HepG2 (cell line): ENCODE results near the gene PHKB. TPM values are rescaled to one million over a fixed set of nuclear protein-coding genes. Genes with fewer than 3 reads are reported as not detected.

Source experiments
- ATAC-seq: fragments of 200-7000 bp; cut with Tn5 transposase; 3 replicates; pipeline ENCODE4 v1.9.1; 2020; ENCODE audit warnings: mild to moderate bottlenecking, moderate library complexity
- BruUV-seq: library from RNA; stranded (reverse); fragments of 400-500 nt; replicated peaks from 2 replicates; lab custom pipeline; 2021; lab: Mats Ljungman, UMichigan
- CTCF ChIA-PET: fragments of 300-600 bp; formaldehyde crosslinking; extraction: SDS; loops from one replicate; lab custom pipeline; 2021; ENCODE audit warnings: low total read pairs, inconsistent platforms, low intra/inter-chr PET ratio; lab: Yijun Ruan, JAX
- POLR2A ChIA-PET: fragments of 350-600 bp; sonication (Branson Sonifier 250); formaldehyde crosslinking; loops from one replicate; lab custom pipeline; 2020; ENCODE audit warnings: antibody characterized with exemption, inconsistent platforms; lab: Yijun Ruan, JAX
- DNase-seq: peaks from one replicate; pipeline ENCODE4 v3.0.0-alpha.2; 2015; ENCODE audit warnings: low spot score
- FAIRE-seq: peaks from 3 replicates; lab custom pipeline; 2011; peaks lifted over from hg19 to GRCh38; lab: Jason Lieb, UNC
- H2AFZ ChIP-seq: one replicate; pipeline ENCODE4 v1.6.1; 2011; ENCODE audit warnings: low read length, inconsistent platforms
- H3K27ac ChIP-seq: fragments of 300-600 bp; 3 replicates; pipeline ENCODE4 v1.8.0; 2011; ENCODE audit warnings: mixed run types, mild to moderate bottlenecking, mixed read lengths, low read length, inconsistent platforms; ENCODE audit not compliant: insufficient read depth; ENCODE audit errors: extremely low read length
- H3K27me3 ChIP-seq, 2 experiments: fragments of 200-600 bp in 1 of 2; 2 replicates in 1 of 2; 3 replicates in 1 of 2; pipeline versions ENCODE4 v1.6.0 to v1.8.0; 2011; ENCODE audit warnings: low read length in 2 of 2, mild to moderate bottlenecking in 2 of 2, moderate library complexity in 2 of 2, inconsistent platforms in 1 of 2; ENCODE audit not compliant: insufficient read depth in 2 of 2, control insufficient read depth in 1 of 2
- H3K36me3 ChIP-seq, 2 experiments: fragments of 200-600 bp in 1 of 2; replicated peaks in 1 of 2; 2 replicates in 1 of 2; 3 replicates in 1 of 2; pipeline versions ENCODE4 v1.5.1 to v1.8.0; 2011; ENCODE audit warnings: low read length in 2 of 2, inconsistent platforms in 1 of 2; ENCODE audit not compliant: insufficient read depth in 2 of 2, control insufficient read depth in 1 of 2
- H3K4me1 ChIP-seq: 2 replicates; pipeline ENCODE4 v1.5.1; 2012; ENCODE audit warnings: low read length, inconsistent platforms; ENCODE audit not compliant: insufficient read depth
- H3K4me2 ChIP-seq: 2 replicates; pipeline ENCODE4 v1.6.0; 2011; ENCODE audit warnings: low read depth, low read length, inconsistent platforms
- H3K4me3 ChIP-seq, 3 experiments: fragments of 200-600 bp in 1 of 3; sonication (generic), shearing (Covaris generic) in 1 of 3; replicated peaks in 1 of 3; 2 replicates each; pipeline ENCODE4 v1.5.1; 2011 to 2016; ENCODE audit warnings: low read length in 3 of 3, inconsistent platforms in 2 of 3, low read depth in 2 of 3, mild to moderate bottlenecking in 2 of 3, control low read depth in 1 of 3, mixed read lengths in 1 of 3; ENCODE audit not compliant: insufficient read depth in 1 of 3
- H3K79me2 ChIP-seq: one replicate; pipeline ENCODE4 v1.6.1; 2011; ENCODE audit warnings: low read length, inconsistent platforms; ENCODE audit not compliant: insufficient read depth
- H3K9ac ChIP-seq: 2 replicates; pipeline ENCODE4 v1.6.0; 2011; ENCODE audit warnings: mild to moderate bottlenecking, low read depth, low read length, inconsistent platforms; ENCODE audit not compliant: insufficient read depth
- H3K9me3 ChIP-seq: 2 replicates; pipeline ENCODE4 v1.5.1; 2012; ENCODE audit warnings: mild to moderate bottlenecking, low read length
- H4K20me1 ChIP-seq: 2 replicates; pipeline ENCODE4 v1.6.0; 2011; ENCODE audit warnings: inconsistent platforms, mild to moderate bottlenecking, low read length, moderate library complexity; ENCODE audit not compliant: insufficient read depth
- ARNT ChIP-seq: fragments of 450-650 bp; IDR thresholded peaks from 2 replicates; pipeline ENCODE4 v1.6.1; 2017
- MAZ ChIP-seq, 2 experiments: sonication (generic) in 1 of 2; formaldehyde crosslinking in 1 of 2; IDR thresholded peaks; 2 replicates each; pipeline versions ENCODE4 v1.5.0 to v1.6.1; 2012 to 2020; ENCODE audit warnings: low read depth in 2 of 2, mild to moderate bottlenecking in 2 of 2, borderline replicate concordance in 1 of 2, improper control_type of control experiment in 1 of 2, low read length in 1 of 2, missing genetic modification reagents in 1 of 2, moderate library complexity in 1 of 2
- NKX3-1 ChIP-seq: sonication (generic); formaldehyde crosslinking; IDR thresholded peaks from 2 replicates; pipeline ENCODE4 v1.5.0; 2020; ENCODE audit warnings: missing genetic modification reagents
- PAWR ChIP-seq: sonication (generic); formaldehyde crosslinking; IDR thresholded peaks from 2 replicates; pipeline ENCODE4 v1.4.0; 2020; ENCODE audit warnings: missing genetic modification reagents, mild to moderate bottlenecking, borderline replicate concordance
- PHF8 ChIP-seq: sonication (generic); formaldehyde crosslinking; IDR thresholded peaks from 2 replicates; pipeline ENCODE4 v1.5.0; 2020; ENCODE audit warnings: missing genetic modification reagents
- SATB2 ChIP-seq: sonication (generic); formaldehyde crosslinking; IDR thresholded peaks from 2 replicates; pipeline ENCODE4 v1.5.0; 2020; ENCODE audit warnings: missing genetic modification reagents
- ZNF431 ChIP-seq: sonication (generic); formaldehyde crosslinking; IDR thresholded peaks from 2 replicates; pipeline ENCODE4 v1.9.0; 2022; ENCODE audit warnings: missing genetic modification reagents, low read depth, mild to moderate bottlenecking, borderline replicate concordance
- WGBS: methylation state at CpG from one replicate; pipeline ENCODE4 v1.1.6; 2017; ENCODE audit warnings: low lambda C conversion rate; 5-methylcytosine and 5-hydroxymethylcytosine counted together
- in situ Hi-C: cut with HindIII; loops from 2 replicates; pipeline ENCODE4 v1.10.0; 2017; ENCODE audit warnings: low pct_unique_long_range_greater_than_20kb; ENCODE audit not compliant: extremely low pct_ligation_motif_present
- intact Hi-C: fragments of 100-400 bp; cut with micrococcal nuclease; formaldehyde crosslinking; loops from one replicate; pipeline ENCODE4 v1.10.0; 2022; ENCODE audit not compliant: unreplicated experiment
- polyA plus RNA-seq, 8 experiments: library from polyadenylated mRNA; depleted of rRNA in 3 of 8; stranded (reverse) in 7 of 8; unstranded in 1 of 8; fragments of >200 nt; fragmentation: Illumina TruSeq in 4 of 8; extraction: Trizol in 4 of 8; gene quantifications; 2 replicates each; pipeline versions ENCODE4 v1.2.1 to v1.2.3, GENCODE V29; 2011 to 2016; ENCODE audit warnings: low read depth in 4 of 8, missing spikeins in 1 of 8, mixed read lengths in 1 of 8; ENCODE audit not compliant: insufficient read depth in 1 of 8
- total RNA-seq, 5 experiments: library from RNA; depleted of rRNA; stranded (reverse); fragments of >200 nt; fragmentation: Illumina TruSeq; extraction: Trizol; gene quantifications; 2 replicates each; pipeline ENCODE4 v1.2.3, GENCODE V29; 2016; ENCODE audit warnings: low read depth in 1 of 5
- TF ChIP-seq, protein P1 (sequence below): sonication (generic); formaldehyde crosslinking; IDR thresholded peaks from 2 replicates; pipeline ENCODE4 v1.8.1; 2023; ENCODE audit warnings: mild to moderate bottlenecking, missing genetic modification reagents, borderline replicate concordance

The PHKB gene
- total and polyA plus RNA-seq, 2 of the 13 experiments (the other 11 are each of a cell fraction or from before 2014, with no cell fraction given): 66.0 to 80.8 TPM

DNA sequence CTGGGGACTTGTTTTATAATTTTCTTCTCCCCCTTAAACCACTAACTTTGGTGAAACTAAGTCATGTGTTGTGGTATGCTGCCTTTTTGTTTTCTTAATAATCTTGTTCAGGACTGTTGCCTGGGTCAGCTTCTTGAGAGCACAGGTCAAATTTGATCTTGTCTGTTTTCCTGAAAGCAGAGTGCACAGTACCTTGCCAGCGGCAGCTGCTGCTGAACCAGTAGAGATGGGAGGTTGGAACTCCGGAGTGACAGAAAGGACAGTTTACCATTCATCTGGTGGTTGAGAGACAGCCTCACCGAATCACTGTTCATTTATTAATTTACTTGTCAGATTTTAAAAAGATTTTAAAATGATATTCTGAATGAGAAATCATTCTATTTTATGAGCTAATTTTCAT is 125.0 kb downstream of the PHKB start:
- Histone ChIP-seq H4K20me1 (no peaks in the 10 kb centered on the region), H3K9ac (no peak overlapping the region)
- TF ChIP-seq, protein P1, sequence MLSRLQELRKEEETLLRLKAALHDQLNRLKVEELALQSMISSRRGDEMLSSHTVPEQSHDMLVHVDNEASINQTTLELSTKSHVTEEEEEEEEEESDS (CRISPR knock-in tag): no peak
- TF ChIP-seq, all 625 proteins: peak for 0
- Histone ChIP-seq H3K27ac (no peak overlapping the region), H3K9me3 (no peaks in the 10 kb centered on the region), H3K79me2 (no peaks in the 10 kb centered on the region), H3K4me2 (no peak overlapping the region), H3K27me3 (no peaks in the 10 kb centered on the region), H3K4me1 (no peaks in the 10 kb centered on the region), H3K4me3 (no peak overlapping the region), H3K36me3 (peaks cover 10 to 27% of the 10 kb centered on the region in 2 experiments), H2AFZ (no peak overlapping the region)
- intact Hi-C loops (no loop called here), in situ Hi-C loops (no loop called here)
- no TSS peak for BruUV-seq
- POLR2A ChIA-PET: no interaction called here
- ATAC-seq (no peak), DNase-seq (no peak), FAIRE-seq (no peak)
- 94% methylated on average over 3 of the region's 3 CpGs for WGBS
- CTCF ChIA-PET: no interaction called here

DNA sequence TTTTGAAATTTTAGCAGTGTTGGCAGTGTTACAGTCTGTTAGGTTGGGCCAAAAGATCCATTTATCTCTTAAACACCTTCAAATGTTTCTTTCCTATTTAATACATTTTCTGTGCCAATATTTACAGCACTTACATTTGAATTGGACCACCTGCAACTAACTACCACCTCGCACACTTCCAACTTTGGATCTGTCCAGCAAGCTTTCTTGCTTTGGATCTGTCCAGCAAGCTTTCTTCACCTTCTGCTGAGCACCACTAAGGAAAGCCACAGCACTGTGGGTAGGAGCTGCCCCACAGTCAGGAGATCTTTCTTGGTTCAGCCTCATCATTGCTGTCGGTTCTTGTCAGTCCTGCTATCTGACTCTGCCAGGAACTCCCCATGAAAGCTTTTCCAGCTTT is 129.3 kb downstream of the PHKB start:
- intact Hi-C loops (no loop called here), in situ Hi-C loops (no loop called here)
- Histone ChIP-seq H3K27me3 (no peaks in the 10 kb centered on the region), H3K79me2 (no peaks in the 10 kb centered on the region), H3K4me3 (no peak overlapping the region), H2AFZ (no peak overlapping the region), H3K27ac (no peak overlapping the region), H3K36me3 (peaks cover 14 to 48% of the 10 kb centered on the region in 2 experiments), H3K9me3 (no peaks in the 10 kb centered on the region), H3K4me1 (no peaks in the 10 kb centered on the region), H3K4me2 (no peak overlapping the region), H4K20me1 (no peaks in the 10 kb centered on the region), H3K9ac (no peak overlapping the region)
- ATAC-seq (no peak), DNase-seq (no peak), FAIRE-seq (no peak)
- 90% methylated on average over 2 of the region's 2 CpGs for WGBS
- POLR2A ChIA-PET: no interaction called here
- no TSS peak for BruUV-seq
- TF ChIP-seq ZNF431 (CRISPR knock-in tag) (no peak), MAZ (IDR thresholded peaks at IDR 0.05; ENCODE audit: borderline replicate concordance, low read depth, low read length) (no peak), MAZ (CRISPR knock-in tag; IDR thresholded peaks at IDR 0.05; ENCODE audit: low read depth) (no peak), NKX3-1 (CRISPR knock-in tag) (no peak), SATB2 (CRISPR knock-in tag) (no peak), PAWR (CRISPR knock-in tag) (no peak), ARNT (no peak), PHF8 (CRISPR knock-in tag) (no peak)
- CTCF ChIA-PET: no interaction called here
